OCI-LY3 (cell line): ENCODE results near the gene CTDSPL.
"Not testable (repeated sequence)": the region's sequence is repeated elsewhere in the genome, so short reads cannot be mapped to it uniquely, and the experiment has no call there.

Experiments
- H2AFZ ChIP-seq: fragments of 200-600, 300-600 bp; shearing (Covaris generic); 2 replicates; pipeline ENCODE4 v1.6.0; 2014; ENCODE audit warnings: antibody characterized with exemption, low read depth, low read length
- H3K27ac ChIP-seq: fragments of 200-600, 300-600 bp; sonication (generic); 2 replicates; pipeline ENCODE4 v1.5.1; 2014; ENCODE audit warnings: mild to moderate bottlenecking, low read length, moderate library complexity, mixed read lengths
- H3K27me3 ChIP-seq: fragments of 200-600, 300-600 bp; sonication (generic); 2 replicates; pipeline ENCODE4 v1.6.1; 2014; ENCODE audit warnings: low read depth, low read length, mixed read lengths
- H3K36me3 ChIP-seq: fragments of 200-600, 300-600 bp; sonication (generic); replicated peaks from 2 replicates; pipeline ENCODE3; 2014; ENCODE audit warnings: low read depth, low read length, mixed read lengths
- H3K4me1 ChIP-seq: fragments of 300-600, 200-600 bp; sonication (generic); 2 replicates; pipeline ENCODE4 v1.6.1; 2014; ENCODE audit warnings: low read length, mixed read lengths
- H3K4me2 ChIP-seq: fragments of 200-600, 300-600 bp; sonication (generic); 2 replicates; pipeline ENCODE4 v1.6.1; 2014; ENCODE audit warnings: low read length, mixed read lengths
- H3K4me3 ChIP-seq: fragments of 300-600, 200-600 bp; sonication (generic); 2 replicates; pipeline ENCODE4 v1.5.1; 2014; ENCODE audit warnings: antibody characterized with exemption, mild to moderate bottlenecking, low read length, moderate library complexity
- H3K79me2 ChIP-seq: fragments of 300-600, 200-600 bp; shearing (Covaris generic); 2 replicates; pipeline ENCODE4 v1.6.1; 2014; ENCODE audit warnings: mild to moderate bottlenecking, low read length, mixed read lengths
- H3K9ac ChIP-seq: fragments of 300-600, 200-600 bp; shearing (Covaris generic); 2 replicates; pipeline ENCODE4 v1.6.0; 2014; ENCODE audit warnings: mild to moderate bottlenecking, low read length, moderate library complexity
- H3K9me3 ChIP-seq: fragments of 200-600, 300-600 bp; shearing (Covaris generic); 2 replicates; pipeline ENCODE4 v1.6.1; 2014; ENCODE audit warnings: low read length, mixed read lengths; ENCODE audit not compliant: insufficient read depth
- H4K20me1 ChIP-seq: fragments of 200-600, 300-600 bp; sonication (generic); 2 replicates; pipeline ENCODE4 v1.6.1; 2016; ENCODE audit warnings: low read length, mixed read lengths; ENCODE audit not compliant: insufficient read depth
- EZH2phosphoT487 ChIP-seq: fragments of 200-600 bp; shearing (Covaris generic); IDR thresholded peaks from 2 replicates; pipeline ENCODE4 v1.6.1; 2018; ENCODE audit warnings: antibody characterized with exemption, mixed run types, low read depth
- TF ChIP-seq, protein P1 (sequence below): fragments of 200-600, 300-600 bp; sonication (generic); IDR thresholded peaks from 2 replicates; pipeline ENCODE4 v1.5.1; 2014; ENCODE audit warnings: antibody characterized with exemption, low read length, low read depth

CTDSPL gene

DNA sequence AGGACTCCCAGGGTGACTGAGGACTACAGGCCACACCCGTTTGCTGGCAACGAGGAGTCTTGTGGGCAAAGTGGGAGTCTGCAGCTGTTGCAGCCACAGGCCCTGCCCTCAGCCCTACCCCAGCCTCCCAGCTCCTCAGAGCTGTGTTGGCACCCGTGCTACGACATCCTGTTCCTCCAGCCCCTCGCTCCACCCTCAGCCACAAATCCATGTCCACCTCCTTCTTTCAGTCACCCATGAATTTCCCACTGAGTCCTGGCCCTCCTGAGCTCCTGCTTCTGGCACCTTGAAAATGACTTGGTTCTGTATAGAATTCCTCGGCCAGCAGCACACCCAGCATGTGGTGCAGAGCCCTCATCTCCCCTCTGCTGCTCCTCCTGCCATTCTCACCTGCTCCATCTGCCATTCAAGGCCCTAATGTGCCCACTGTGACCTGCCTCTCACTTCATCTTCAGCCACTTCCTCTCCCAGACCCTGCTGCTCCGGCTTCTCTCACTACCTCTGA lies 108.0 kb downstream of the CTDSPL start:
- H3K36me3 ChIP-seq = no peaks in the 10 kb centered on the region
- H3K4me3 ChIP-seq = no peak overlapping the region
- H3K27me3 ChIP-seq = peaks cover 3% of the 10 kb centered on the region; the same call in 1 of the 2 replicates
- H3K4me2 ChIP-seq = no peak overlapping the region
- TF ChIP-seq, protein P1, sequence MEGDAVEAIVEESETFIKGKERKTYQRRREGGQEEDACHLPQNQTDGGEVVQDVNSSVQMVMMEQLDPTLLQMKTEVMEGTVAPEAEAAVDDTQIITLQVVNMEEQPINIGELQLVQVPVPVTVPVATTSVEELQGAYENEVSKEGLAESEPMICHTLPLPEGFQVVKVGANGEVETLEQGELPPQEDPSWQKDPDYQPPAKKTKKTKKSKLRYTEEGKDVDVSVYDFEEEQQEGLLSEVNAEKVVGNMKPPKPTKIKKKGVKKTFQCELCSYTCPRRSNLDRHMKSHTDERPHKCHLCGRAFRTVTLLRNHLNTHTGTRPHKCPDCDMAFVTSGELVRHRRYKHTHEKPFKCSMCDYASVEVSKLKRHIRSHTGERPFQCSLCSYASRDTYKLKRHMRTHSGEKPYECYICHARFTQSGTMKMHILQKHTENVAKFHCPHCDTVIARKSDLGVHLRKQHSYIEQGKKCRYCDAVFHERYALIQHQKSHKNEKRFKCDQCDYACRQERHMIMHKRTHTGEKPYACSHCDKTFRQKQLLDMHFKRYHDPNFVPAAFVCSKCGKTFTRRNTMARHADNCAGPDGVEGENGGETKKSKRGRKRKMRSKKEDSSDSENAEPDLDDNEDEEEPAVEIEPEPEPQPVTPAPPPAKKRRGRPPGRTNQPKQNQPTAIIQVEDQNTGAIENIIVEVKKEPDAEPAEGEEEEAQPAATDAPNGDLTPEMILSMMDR = no peak
- no peak for TF ChIP-seq EZH2phosphoT487
- H3K9me3 ChIP-seq = no peaks in the 10 kb centered on the region
- no peak overlapping the region for H3K9ac ChIP-seq
- H4K20me1 ChIP-seq = no peaks in the 10 kb centered on the region
- H2AFZ ChIP-seq = no peak overlapping the region
- no peaks in the 10 kb centered on the region for H3K79me2 ChIP-seq
- H3K4me1 ChIP-seq = no peaks in the 10 kb centered on the region
- H3K27ac ChIP-seq = no peak overlapping the region

- H3K4me2 ChIP-seq = no peak overlapping the region
- no peak overlapping the region for H3K9ac ChIP-seq
- no peak overlapping the region for H3K4me3 ChIP-seq
- H2AFZ ChIP-seq = no peak overlapping the region
- no peaks in the 10 kb centered on the region for H3K79me2 ChIP-seq
- H3K27me3 ChIP-seq = no peaks in the 10 kb centered on the region
- no peaks in the 10 kb centered on the region for H4K20me1 ChIP-seq
- no peaks in the 10 kb centered on the region for H3K36me3 ChIP-seq
- no peak overlapping the region for H3K27ac ChIP-seq
- H3K9me3 ChIP-seq = no peaks in the 10 kb centered on the region
- H3K4me1 ChIP-seq = no peaks in the 10 kb centered on the region
- no peak for TF ChIP-seq EZH2phosphoT487
- TF ChIP-seq, protein P1 = no peak
Observed at GRCh38 chr3:37970802-37971201, 109.1 kb downstream of the CTDSPL start.

DNA sequence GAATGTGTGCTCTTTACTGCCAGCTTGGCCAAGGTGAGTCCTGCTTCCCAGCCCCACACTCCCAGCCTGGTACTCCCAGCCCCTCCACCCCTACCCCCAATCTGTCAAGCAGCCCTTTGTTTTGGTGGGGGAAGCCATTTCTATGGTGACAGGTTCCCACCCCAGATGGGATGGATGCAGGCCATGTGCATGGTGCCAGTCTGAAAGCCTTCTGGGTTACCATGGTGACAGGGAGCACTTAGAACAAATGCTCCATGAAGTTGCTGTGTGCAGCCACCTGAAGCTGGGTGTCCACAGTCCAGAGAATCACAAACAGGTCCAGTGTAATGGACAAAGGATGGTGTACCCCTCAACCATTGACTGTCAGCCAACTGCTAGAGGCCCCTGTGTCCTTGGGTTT lies 109.8 kb downstream of the CTDSPL start:
- no peaks in the 10 kb centered on the region for H3K36me3 ChIP-seq
- H3K9ac ChIP-seq = no peak overlapping the region
- no peak overlapping the region for H3K27ac ChIP-seq
- H3K4me1 ChIP-seq = no peaks in the 10 kb centered on the region
- TF ChIP-seq EZH2phosphoT487 = no peak
- TF ChIP-seq, protein P1 = no peak
- no peaks in the 10 kb centered on the region for H4K20me1 ChIP-seq
- no peaks in the 10 kb centered on the region for H3K79me2 ChIP-seq
- H3K9me3 ChIP-seq = no peaks in the 10 kb centered on the region
- H3K27me3 ChIP-seq = no peaks in the 10 kb centered on the region
- no peak overlapping the region for H3K4me3 ChIP-seq
- no peak overlapping the region for H3K4me2 ChIP-seq
- no peak overlapping the region for H2AFZ ChIP-seq

DNA sequence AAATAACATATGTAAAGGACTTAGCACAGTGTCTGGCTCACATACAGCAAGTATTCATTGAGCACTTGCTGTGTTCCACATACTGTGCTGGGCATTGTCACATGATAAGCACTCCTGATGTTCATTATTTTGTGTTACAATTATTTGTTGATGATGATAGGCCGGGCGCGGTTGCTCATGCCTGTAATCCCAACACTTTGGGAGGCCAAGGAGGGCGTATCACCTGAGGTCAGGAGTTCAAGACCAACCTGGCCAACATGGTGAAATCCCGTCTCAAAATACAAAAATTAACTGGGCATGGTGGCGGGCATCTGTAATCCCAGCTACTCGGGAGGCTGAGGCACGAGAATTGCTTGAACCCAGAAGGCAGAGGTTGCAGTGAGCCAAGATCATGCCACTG lies 110.4 kb downstream of the CTDSPL start:
- H3K27ac ChIP-seq = not testable (repeated sequence)

More for the DNA sequence above, 110.4 kb downstream of the CTDSPL start:
- not testable (repeated sequence) for H2AFZ ChIP-seq, H3K9ac ChIP-seq, H4K20me1 ChIP-seq, H3K79me2 ChIP-seq, H3K4me2 ChIP-seq, H3K36me3 ChIP-seq, H3K9me3 ChIP-seq, H3K27me3 ChIP-seq, H3K4me1 ChIP-seq, H3K4me3 ChIP-seq
